OCI-LY7 (cell line): Measurements from ENCODE around the gene TM2D1.

Source experiments
- CTCF ChIP-seq: fragments of 200-600 bp; sonication (generic); conservative IDR thresholded peaks from 2 replicates; pipeline ENCODE4 v1.5.1; 2014; ENCODE audit warnings: mild to moderate bottlenecking, antibody characterized with exemption, low read length, moderate library complexity, mixed read lengths
- EZH2phosphoT487 ChIP-seq: fragments of 200-600 bp; sonication (generic); IDR thresholded peaks from 2 replicates; pipeline ENCODE4 v1.6.1; 2018; ENCODE audit warnings: low read depth, borderline replicate concordance, mild to moderate bottlenecking, mixed run types, antibody characterized with exemption, low read length, moderate library complexity, mixed read lengths

GRCh38 chr1:61743716-61744580, 19.0 kb upstream of the TM2D1 start:
- TF ChIP-seq CTCF (no peak), EZH2phosphoT487 (no peak)
